Measurements from ENCODE around the gene HIP1. TPM values are rescaled to one million over a fixed set of nuclear protein-coding genes. Genes with fewer than 3 reads are reported as not detected.
"Not testable (repeated sequence)": the region's sequence is repeated elsewhere in the genome, so short reads cannot be mapped to it uniquely, and the experiment has no call there.

HIP1 gene
- total RNA-seq, 1 donor from 2014 or later: 13.5 TPM

DNA sequence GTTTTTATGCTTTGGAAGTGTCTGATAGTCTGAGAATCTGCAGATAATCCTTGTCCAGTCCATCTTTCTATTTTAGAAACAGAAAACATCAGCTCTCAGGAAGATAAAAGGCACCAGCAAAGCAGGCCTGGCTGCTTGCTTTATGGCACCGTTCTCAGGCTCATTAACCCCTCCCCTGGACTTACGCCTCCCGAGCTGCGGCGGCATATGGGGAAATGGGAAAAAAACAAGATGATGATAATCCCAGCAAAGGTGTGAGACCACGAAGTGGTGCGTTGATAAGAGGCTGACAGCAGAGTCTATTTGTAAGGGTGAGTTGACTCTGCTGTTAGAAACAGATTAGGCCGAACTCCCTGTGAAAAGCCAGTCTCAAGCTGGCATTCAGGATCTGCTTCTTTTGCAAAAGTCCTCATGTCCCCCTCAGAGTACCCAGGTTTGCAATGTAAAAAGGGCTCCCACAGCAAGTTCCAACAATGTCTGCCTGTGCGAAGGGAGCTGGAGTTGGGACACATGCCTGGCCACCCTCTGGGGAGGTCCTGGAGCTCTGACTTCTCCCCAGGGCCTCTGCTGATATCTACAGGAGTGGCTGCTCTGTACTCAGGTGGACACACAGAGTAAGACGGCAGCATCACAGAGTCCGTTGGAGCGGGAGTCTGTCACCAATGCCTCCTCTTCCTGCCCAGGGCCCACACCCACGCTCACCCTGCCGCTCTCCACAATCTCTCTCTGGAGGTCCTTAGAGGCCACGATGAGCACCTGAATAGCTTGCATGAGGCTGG, 192.3 kb downstream of the HIP1 start:
- FAIRE-seq (no peak), DNase-seq (ENCODE audit: low spot score in 2 of 2) (no peak)

DNA sequence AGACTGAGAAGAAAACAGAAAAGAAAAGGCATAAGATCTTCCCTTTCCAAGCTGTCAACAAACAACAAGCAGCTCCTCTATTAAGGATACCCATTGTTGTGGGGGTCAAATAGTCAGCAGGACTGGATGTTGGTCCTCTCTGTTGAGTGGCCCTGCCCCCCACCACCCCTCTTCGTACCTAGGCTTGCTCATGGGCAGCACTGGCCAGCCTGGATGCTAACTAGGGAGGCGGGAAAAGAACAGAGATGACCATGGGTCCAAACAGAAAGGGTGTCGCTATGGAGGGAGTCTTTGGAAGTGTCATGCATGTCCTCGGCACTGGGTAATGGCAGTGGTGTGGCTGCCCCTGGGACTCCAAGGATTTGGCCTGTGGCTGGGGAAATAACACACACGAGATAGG, 201.0 kb downstream of the HIP1 start:
- FAIRE-seq (no peak), DNase-seq (ENCODE audit: low spot score in 2 of 2) (no peak)

DNA sequence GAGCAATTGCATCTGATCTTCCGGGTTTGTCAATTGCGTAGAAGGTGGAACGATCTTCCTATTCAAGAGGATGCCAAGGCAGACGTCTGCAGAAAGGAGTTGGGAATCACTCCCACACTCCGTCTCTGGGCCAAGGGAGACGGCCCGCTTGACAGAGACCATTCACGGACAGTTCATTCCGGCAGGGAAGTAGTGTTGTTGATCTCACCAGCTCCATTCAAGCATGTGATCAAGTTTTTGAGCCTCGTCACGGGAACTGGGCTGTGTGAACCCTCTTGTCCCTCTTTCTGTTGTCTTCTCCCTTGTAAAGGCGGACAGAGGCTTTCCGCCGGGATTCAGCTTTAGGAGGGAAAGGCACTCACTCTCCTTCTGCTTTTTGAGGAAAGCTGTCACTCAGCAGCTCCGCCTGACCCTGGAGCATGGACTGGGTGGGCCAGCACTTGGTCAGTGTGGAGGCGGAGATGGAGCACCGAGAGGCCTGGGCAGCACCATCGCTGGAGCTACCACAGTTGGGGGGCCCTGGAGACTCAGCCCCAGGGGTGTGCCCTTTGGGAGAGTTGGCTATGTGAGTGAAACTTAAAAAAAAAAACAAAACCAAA, 201.7 kb downstream of the HIP1 start:
- no peak for DNase-seq (ENCODE audit: low spot score in 2 of 2)
- no peak for FAIRE-seq

DNA sequence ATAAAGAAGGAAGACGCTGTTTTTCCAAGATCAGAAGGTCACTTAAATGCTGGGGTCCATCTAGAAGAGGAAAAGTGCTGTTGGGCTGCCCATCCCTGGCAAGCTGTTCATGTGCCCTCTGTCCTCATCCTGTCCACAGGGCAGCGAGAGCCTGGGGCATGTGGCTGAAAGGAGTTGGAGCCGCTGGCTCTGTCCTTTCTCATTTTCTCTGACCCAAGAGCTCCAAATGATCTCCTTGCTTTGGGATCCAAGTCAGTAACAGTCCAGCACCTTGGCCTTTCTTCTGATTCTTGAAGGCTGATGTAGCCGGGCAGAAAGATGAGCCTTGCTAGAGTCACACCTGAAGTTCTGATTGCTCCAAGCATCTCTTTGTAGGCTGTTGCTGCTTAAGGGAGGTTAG, 202.2 kb downstream of the HIP1 start:
- no peak for FAIRE-seq
- DNase-seq (ENCODE audit: low spot score in 2 of 2): no peak

- FAIRE-seq (no peak), DNase-seq (ENCODE audit: low spot score in 2 of 2) (no peak)
These were observed 203.9 kb downstream of the HIP1 start for GRCh38 chr7:75534727-75535307.

DNA sequence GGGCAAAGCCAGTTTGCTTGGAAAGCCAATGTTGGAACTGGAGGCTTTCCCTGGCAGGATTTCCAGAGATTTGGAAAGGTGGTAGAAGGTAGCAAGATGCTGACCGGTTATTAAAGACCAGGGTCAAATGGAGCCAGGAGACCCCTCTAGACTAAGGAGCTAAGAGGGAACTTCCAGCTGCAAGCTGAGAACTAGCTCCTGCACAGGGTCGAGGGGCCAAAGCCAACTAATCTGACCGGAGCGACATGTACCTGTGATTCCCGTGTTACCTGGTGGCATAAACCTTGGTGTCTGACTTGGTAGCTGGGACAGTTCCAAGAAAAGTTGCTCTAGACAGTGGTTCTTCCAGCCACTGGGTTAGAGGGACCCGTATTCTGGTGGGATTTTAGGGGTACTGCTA, 204.8 kb downstream of the HIP1 start:
- FAIRE-seq (no peak), DNase-seq (ENCODE audit: low spot score in 2 of 2) (no peak)

GRCh38 chr7:75532639-75533038, 206.1 kb downstream of the HIP1 start:
- no peak for FAIRE-seq
- no peak for DNase-seq (ENCODE audit: low spot score in 2 of 2)

DNA sequence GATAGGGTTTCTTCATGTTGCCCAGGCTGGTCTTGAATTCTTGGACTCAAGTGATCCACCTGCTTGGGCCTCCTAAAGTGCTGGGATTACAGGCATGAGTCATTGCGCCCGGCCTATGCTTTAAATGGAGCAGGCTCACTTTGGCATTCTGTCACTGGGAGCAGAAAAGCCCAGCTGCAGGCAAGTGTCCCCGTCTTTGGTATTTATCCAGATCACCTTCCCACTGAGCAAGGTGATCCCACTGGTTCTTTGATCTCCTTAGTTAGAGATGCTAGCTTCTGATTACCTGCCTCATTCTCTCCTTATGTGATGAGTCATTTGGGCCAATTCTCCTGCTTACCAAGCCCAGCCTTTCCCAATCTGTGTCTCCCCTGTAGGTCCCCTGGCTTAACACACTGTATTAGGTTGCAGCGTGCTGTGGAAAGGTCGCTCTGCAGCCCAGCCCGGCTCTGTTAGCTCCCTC, 207.4 kb downstream of the HIP1 start:
- no peak for FAIRE-seq
- no peak for DNase-seq (ENCODE audit: low spot score in 2 of 2)

DNA sequence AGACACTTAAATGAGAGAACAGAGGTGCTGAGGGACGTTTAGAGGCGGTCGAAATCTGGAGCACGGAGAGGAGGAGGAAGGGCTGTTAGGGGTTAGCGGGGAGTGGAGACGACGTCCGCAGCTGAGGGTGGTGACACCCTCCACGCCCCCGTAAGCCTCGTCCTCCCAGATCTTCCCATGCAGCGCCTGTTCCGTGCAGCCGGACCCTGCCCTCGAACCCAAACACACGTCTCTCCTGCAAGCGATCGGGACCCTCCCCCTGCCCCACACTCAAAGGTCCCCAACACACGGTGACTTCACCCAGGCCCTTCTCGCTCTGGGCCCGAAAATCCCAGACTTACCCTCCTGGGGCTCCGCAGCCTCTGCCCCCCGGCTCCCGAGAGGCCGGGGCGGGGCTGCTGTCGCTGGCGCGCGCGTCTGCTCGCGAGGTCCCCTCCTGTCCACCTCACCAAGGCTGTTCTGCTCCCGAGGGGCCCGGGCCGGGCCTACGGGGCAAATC, 211.5 kb downstream of the HIP1 start:
- DNase-seq (ENCODE audit: low spot score in 2 of 2); FAIRE-seq: not testable (repeated sequence)

GRCh38 chr7:75521727-75522126, 217.0 kb downstream of the HIP1 start:
- FAIRE-seq; DNase-seq (ENCODE audit: low spot score in 2 of 2): not testable (repeated sequence)

- FAIRE-seq; DNase-seq (ENCODE audit: low spot score in 2 of 2): not testable (repeated sequence)
These were observed 219.9 kb downstream of the HIP1 start for GRCh38 chr7:75518842-75519241.

DNA sequence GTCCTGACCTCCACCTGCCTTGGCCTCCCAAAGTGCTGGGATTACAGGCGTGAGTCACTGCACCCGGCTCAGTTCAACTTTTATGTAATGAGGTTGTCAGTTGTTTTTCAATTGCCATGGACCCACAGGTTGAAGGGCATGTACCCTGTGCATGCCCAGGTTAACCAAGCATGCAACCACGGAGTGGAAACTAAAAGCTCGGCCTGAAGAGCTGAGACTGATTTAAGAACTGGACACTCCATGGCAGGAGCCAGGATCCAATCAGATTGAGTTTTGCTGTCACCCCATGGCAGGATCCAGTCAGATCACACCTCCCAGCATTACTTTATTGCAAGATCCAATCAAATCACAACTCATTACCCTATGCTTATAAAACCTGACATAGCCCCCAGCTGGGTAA, 229.7 kb downstream of the HIP1 start:
- DNase-seq (ENCODE audit: low spot score in 2 of 2); FAIRE-seq: not testable (repeated sequence)

DNA sequence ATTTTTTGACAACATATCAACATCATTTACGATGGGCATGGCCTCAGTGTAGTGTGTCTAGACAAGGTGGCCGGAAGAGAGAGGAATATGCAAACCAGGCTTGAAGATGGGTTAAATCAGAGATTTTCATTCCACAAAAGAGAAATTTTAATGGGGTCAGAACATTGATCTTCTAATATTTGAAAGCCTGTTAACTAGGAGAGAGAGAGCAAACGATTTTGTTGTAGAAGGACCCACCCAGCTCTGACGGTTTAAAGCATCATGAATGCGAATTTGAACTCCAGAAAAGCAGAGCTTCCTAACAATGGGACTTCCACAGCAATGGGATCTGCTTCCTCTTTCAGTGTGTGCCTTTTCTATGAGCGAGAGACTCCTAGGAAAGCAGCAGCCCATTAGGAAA, 246.7 kb downstream of the HIP1 start, which contains the start of gene SPDYE5:
Gene SPDYE5 (plus strand): TSS at position 301 of the 400 bp plus-strand sequence. CDS start 1,728 bp downstream, outside the sequence.
- DNase-seq (ENCODE audit: low spot score in 2 of 2); FAIRE-seq: not testable (repeated sequence)

DNA sequence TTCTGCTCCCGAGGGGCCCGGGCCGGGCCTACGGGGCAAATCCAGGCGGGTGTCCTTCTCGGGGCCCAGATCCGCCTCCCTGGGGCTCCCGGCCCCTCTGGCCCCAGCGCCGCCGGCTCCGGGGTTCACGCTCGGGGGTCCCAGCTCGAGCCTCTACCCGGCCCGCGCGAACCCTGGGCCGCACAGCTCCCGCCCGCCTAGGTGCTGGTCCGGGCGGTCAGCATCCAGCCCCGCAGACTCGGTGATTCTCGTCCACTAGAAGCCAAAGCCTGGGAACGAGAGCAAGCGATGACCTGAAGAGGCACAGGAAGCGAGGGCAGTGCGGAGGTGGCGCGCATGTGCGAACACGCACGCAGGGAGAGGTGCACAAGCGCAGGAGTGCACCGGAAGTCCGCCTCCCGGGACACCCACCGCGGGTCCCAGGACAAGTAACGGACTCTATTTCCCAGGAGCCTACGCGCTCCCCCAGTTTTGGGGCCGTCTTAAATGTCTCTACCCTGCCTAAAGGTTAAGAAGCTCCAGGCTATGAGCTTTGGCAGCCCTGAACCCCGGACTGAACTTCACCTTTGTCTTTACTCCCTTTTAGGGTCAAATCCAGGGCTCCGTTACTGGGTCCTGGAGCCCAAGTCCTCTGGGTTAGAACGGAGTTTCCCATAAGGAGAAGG, 252.6 kb downstream of the HIP1 start, which contains the start of gene POM121C:
Gene POM121C (minus strand): TSS at position 321 of the 665 bp plus-strand sequence. CDS start 44,803 bp downstream, outside the sequence.
- DNase-seq (ENCODE audit: low spot score in 2 of 2): peak; percentile 56 to 74
- FAIRE-seq: not testable (repeated sequence)

DNA sequence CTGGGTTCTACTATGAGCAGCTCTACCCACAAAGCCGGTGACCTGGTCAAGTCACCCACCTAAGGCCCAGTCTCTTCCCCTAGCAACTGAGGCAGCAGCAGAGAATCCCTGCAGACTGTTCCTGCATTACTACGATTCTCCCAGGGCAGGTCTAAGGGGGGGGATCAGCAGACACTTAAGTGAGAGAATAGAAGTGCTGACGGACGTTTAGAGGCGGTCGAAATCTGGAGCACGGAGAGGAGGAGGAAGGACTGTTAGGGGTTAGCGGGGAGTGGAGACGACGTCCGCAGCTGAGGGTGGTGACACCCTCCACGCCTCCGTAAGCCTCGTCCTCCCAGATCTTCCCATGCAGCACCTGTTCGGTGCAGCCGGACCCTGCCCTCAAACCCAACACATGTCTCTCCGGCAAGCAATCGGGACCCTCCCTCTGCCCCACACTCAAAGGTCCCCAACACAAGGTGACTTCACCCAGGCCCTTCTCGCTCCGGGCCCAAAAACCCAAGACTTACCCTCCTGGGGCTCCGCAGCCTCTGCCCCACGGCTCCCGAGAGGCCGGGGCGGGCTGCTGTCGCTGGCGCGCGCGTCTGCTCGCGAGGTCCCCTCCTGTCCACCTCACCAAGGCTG, 253.3 kb downstream of the HIP1 start:
- not testable (repeated sequence) for FAIRE-seq; DNase-seq (ENCODE audit: low spot score in 2 of 2)

Small RNA genes within 50 kb of the gene (small RNA-seq; reads per million reads assigned to genes)
- gene AC211429.1 (not detected), gene RF00019 (not detected)

Other genes starting within 250 kb of the HIP1 start
- not detected for gene SPDYE5, start 246.6 kb downstream of the HIP1 start, total RNA-seq
- not detected for gene CCL26, start 33.3 kb upstream of the HIP1 start, total RNA-seq
- gene CCL24, start 74.9 kb upstream of the HIP1 start, total RNA-seq: not detected
- gene RHBDD2, start 140.1 kb upstream of the HIP1 start, total RNA-seq: 34.2 TPM
- 67.3 TPM for gene POR, start 176.2 kb upstream of the HIP1 start, total RNA-seq